GM18508 (cell line): ENCODE data around the gene AGBL4.

Experiments used
- ATAC-seq: cut with Tn5 transposase; IDR thresholded peaks from one replicate; pipeline ENCODE4 v1.9.1; 2021; ENCODE audit warnings: moderate number of reproducible peaks; ENCODE audit not compliant: insufficient read depth, unreplicated experiment

The AGBL4 gene

DNA sequence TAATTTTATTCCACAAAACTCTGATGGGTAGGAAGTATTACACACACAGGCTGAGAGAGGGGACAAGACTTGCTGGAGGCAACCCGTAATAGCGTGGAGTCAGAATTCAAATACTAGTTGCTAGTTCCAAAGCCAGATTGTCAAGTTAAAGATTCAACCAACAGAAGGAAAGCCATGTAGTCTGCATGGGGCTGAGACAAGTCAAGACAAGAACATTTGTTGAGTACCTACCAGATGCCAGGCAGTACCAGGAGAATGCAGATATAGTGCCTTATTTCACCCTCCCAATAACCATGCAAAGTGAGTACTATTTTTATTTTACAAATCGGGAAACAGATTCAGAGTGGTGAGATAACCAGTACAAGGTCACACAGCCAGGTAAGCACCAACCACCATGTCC, 1441.3 kb downstream of the AGBL4 start:
- ATAC-seq: no peak

DNA sequence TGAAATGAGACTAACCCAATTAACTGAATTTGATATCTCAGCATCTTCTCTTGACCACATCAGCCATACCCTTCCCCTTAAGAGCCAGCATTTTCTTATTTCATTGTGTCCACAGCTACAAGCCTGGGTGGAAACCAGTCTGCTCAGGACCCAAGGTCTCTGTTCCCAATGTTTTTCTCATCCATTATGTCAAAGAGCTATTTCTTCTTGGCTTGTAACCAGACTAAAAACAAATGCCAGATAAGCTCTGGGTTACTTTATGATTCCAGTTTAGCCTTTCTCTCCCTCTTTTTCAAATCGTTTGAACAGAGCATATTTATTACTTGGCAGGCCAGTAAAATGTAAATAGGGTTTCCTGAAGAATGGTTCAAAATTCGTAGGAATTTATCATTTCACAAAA, 1442.5 kb downstream of the AGBL4 start:
- no peak for ATAC-seq

DNA sequence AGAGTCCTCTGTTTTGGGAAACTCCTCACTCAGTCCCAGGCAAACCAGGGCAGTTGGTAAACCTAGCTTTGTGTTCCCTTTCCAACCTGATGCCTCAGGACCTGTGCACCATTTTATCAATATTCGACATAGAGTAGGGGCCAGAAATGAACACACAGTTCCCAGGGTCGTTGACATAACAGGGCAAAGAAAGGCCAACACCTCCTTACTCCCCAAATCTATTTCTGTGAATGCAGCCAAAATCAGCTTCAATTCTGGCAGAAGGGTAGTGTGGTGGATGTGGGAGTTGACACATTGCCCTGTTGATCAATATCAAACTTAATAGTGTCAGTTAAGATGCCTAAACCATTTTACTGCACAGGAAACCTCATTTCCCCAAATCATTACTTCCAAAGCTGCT, 1447.2 kb downstream of the AGBL4 start:
- ATAC-seq: no peak

DNA sequence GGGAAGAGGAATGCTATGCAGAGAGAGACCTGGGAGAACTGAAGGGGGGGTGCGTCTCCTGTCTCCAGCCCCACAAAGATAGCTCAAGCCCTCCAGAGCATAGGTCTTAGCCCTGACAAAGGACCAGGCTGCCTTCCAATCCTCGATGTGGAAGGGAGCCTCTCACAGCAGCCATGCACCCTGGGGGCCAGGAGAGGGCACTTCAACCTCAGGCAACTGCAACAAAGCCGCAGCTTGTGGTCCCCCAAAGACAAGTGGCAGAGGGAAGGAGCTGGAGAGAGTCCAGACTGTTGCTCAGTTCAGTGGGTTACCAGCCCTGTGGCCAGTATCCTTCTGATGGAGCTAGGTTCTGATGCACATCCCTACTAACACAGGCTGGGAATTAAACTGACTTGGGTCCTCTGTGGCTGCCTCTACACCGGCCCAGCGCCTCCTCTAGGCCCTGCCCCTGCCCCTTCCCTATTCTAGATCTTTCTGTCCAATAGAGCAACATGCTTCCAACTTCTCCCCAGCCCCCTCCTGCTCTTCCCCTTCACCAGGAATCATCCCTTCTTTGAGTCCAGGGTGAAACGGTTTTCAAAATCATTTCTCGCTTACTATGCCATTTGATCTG, 1451.0 kb downstream of the AGBL4 start:
- no peak for ATAC-seq

DNA sequence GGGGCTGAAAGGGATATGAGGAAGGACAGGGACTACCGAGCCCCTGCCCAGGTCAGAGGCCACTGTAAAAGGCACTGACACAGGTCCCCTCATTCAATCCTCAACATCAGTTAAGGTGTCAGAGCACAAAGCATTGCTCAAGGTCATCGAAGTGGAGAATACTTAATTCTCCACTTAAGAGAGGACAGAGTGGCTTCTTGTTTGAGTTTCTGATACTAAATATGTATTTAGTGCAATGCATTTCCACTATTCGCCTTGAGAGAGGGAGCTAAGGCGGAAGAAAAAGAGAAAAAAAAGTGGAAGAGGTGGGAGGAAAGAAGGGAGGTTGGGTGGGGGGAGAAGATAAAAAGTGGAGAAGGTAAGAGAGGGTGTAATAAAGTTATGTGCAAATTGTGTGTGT, 1451.6 kb downstream of the AGBL4 start:
- no peak for ATAC-seq

DNA sequence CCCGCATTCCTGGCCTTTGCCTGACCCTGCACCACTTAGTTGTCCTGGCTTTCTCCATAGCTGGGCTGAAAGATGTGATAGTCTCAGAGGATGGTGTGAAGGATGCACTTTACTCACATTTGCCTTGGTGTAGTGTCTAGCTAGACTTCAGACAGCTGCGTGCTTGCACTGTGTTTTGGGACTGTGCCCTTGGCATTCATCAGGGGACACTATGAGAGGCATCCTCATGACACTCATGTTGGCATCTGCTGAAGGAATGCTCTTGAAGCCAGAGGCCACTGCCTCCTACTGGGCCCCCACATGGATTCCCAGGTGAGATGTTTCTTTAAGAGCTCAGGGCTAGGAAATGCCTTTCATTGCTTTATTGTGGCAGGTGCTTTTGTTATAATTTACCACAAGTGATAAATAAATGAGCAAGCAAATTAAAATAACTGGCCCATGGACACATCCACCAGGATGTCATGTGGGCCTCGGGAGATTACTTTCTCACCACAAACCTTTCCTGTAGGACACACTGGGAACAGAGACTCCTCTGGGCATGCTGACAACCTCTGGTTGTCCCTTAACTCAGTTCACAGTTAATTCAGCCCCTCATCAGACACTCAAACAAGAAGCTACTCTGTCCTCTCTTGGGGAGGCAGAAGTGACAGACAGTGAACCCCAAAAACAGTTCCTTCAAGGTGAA, 1452.3 kb downstream of the AGBL4 start:
- no peak for ATAC-seq

DNA sequence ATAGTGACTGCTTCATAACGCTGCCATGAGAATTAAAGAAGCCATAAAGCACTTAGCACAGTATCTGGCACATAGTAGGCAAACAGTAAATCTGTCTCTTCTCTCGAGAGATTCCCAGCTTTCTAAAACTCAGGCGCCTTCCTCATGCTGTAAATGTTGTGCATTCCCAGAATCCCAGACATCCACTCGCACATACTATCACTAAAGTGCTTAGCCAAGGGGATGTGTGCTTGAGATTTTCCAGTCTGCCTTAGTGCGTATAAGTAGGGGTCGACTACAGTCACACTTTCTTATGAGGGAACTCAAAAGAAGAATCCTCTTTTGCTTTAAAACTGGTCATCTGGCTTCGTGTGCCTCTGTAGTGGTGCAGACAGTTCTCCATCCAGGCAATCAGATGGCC, 1453.2 kb downstream of the AGBL4 start:
- ATAC-seq: no peak

DNA sequence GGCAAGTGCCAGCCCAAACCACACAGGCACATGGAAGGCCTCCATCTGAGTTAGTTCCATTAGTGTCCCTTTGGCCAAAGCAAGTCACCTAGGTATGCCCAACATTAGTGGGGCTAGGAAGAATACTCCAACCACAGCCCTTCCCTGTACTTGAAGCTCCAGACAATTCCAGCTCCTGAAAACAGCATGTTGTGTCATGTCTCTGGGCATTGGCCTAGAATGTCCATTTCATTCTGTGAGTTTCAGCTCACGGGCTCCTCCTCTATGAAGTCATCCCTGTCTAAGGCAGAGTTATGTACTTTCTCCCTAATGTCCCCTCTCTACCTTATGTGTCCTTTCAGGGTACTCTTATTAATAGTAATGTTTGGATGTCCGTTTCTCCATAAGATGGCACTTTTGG, 1455.3 kb downstream of the AGBL4 start:
- no peak for ATAC-seq

DNA sequence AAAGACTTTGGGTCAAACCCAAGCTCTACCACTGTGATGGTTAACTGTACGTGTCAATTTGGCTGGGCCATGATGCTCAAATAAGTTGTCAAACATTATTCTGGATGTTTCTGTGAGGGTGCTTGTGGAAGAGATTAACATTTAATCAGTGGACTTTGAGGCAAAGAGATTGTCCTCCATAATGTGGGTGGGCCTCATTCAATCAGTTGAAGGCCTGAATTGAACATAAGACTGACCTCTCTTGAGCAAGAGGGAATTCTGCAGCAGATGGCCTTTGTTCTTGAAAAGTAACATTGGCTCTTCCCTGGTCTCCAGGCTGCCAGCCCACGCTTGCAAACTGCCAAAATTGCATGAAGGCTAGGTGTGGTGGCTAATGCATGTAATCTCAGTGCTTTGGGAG, 1457.3 kb downstream of the AGBL4 start:
- ATAC-seq: no peak

DNA sequence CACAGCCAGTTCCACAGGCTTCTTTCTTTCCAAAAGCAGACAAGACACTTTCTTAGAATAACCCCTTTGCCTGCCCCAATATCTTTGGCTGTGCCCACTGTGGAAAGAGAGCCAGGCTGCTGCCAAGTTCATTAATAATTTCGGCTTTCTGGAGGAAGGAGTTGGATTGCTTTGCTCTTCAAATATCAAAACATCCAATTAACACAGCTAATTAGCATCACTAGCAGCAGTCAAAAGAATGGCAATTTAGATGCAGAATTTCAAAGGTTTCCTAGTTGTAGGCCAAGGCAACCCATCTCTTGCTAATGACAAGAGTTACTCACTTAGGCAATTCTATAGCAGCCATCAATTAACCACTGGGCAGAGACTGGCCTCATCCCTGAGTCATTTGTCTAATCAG, 1460.7 kb downstream of the AGBL4 start:
- no peak for ATAC-seq

DNA sequence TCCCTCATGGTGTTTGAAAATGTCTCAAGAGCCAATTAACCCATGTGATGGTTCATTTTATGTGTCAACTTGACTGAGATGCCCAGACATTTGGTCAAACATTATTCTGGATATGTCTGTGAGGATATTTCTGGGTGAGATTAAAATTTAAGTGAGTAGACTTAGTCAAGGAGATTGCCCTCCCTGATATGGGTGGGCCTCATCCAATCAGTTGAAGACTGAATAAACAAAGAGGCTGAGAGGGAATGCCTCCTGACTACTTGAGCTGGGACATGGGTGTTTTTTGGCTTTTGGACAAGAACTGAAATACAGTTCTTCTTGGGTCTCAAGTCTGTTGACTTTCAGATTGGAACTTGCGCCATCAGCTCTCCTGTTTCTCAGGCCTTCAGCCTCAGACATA, 1462.3 kb downstream of the AGBL4 start:
- no peak for ATAC-seq

DNA sequence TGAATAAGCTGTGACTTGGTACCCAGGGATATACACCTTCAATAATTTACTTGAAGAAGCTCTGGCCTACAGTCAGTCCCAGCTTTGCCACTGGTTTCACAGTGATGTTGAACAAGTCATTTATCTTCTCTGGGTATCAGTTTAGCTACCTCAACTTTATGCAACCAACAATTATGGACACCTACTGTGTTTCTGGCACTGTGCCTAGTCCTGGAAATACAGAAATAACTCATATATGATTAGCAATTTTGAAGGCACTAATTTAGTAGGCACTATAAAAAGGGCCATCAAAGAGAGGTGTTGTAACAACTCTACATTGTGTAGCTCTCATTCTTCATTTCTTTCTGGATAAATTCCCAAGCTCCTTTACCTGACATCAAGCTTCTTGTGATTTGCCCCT, 1463.2 kb downstream of the AGBL4 start:
- ATAC-seq: no peak

DNA sequence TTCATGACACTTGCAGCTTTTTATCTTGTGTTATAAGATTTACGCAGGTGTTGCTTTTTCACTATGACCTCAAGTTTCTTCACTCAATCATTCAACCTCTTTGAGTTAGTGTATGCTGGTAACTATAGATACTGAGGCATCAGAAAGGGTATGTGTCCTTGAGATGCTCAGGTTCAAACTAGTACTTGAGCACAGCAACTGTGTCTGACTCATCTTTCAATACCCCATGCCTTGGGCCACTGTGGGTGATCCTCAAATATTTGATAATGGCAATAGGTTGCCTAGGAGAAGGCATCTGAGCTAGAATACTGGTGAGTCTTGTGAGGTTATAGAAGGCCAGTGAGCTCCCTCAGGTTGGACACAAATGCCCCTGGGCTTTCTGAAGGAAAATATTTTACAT, 1463.6 kb downstream of the AGBL4 start:
- no peak for ATAC-seq

DNA sequence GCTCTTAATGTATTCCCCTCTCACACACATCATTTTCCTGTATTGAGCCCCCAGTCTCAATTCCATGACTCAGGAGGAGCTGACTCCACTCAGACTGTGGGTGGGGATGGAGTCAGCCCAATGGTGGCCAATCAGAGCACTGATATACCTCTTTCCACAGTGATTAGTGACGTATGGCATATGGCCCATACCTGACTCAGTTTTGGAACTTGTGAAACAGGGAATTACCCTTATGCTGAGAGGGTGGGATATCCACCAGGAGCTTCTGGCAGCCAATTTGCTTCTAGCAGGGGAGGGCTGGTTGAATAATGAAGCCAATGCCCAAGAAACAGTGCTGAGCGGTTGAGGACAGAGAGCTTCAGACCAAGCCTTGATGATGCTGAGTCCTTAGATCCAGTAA, 1465.4 kb downstream of the AGBL4 start:
- no peak for ATAC-seq

DNA sequence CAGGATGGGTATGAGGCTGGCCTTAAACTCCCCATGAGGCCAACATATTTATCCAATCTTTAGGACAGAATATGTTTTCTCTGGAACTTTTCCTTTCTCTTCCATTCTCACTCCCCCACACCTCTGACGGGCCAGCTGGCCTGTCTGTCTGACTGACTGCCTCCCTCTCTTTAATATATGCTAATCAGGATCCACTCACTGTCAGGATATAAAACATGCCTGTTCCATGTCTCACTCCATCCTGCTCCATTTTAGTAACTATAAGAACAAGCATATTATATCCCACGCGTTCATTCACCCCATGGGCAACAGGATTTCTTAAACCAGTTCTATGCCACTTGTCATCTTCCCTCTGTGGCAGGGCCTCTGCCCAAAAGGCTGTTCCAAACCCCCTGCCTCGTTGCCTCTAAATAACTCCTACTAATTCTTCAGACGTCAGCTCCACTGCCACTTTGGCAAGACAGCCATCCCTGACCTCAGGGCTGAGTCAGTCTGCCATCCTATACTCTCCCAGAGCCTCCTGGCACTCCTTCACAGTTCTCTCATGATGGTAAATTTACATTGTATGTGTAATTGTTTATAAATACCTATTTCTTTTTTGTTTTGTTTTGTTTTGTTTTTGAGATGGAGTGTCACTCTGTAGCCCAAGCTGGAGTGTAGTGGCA, 1467.4 kb downstream of the AGBL4 start:
- no peak for ATAC-seq

DNA sequence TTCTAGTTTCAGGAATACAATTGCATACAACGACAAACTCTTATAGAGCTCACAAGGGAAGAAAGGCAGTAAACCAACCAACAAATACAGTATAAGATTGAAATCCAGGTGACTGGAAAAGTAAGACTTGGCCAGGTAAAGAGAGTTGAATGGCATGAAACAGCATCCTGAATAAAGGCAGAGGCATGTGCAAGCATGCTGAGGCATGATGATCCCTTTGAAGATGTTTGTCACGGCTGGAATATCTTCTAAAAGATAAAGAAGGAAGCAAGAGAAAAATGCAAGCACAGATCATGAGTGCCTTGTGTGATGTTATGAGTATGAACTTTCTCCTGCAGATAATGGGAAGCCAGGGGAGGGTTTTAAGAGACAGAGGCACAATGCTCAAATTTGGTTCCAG, 1468.5 kb downstream of the AGBL4 start:
- ATAC-seq: no peak

DNA sequence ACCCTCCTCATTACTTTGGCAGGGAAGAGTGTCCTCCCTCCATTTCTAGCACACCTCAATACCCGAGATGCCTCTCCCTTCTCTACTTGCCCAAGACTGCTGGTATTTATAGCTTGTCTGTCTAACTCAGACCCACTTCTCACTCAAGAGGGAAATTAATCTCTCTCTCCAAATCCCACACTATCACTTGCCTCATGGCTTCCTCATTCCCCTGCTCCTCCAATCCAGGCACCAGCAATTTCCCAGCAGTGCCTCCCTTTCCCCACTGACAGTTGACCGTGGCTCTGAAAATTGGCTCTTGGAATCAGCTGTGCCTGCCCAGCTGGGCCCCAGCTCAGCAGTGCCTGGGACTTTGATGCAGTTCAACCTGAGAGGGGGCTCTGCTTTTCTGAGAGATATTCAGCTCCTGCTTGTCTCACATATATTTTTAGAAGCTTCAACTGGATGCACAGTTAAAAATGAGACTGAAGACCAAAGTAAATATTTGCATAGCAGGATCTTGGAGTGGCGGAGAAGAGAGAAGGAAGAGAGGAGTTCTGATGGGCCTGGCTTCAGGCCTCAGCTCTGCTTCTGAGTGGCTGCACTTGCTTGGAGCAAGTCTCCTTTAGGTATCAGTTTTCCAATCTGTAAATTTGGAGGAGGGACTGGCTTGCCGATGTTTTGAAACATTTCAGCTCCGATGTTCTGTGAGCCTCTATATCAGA, 1470.7 kb downstream of the AGBL4 start:
- no peak for ATAC-seq

DNA sequence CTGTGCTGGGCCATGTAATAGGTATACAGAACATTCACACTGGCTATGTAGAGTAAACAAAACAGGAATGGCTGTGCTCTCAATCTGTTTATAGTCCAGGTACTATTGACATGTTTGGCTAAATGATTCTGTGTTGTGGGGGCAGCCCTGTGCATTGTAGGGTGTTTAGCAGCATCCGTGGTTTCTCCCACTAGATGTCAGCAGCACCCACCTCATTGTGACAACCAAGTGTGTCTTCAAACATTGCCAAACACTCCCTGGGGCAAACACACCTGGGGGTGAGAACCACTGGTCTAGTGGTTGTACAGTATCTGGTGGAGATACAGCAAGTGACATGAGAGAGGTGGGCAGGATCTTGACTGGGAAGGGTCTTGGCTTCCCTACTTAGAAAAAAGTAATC, 1471.3 kb downstream of the AGBL4 start:
- no peak for ATAC-seq

DNA sequence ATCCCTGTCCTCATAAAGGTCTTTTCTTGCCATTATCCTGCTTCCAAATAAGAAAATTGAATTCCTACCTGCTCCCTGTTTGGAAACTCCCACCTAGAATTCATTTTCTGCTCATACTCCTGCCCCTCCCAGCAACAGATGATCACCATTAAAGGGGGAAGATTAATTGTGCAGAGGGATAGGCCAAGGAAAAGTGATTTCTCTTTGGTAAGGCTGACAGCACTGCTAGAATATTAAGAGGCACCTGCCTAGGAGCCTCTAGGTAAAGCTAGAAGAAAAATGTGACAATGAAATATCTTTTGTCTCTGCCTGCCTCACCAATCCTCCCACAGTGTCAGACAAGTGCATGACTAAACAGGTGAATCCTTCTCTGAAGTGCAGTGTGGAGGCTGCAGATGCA, 1474.8 kb downstream of the AGBL4 start:
- ATAC-seq: no peak

DNA sequence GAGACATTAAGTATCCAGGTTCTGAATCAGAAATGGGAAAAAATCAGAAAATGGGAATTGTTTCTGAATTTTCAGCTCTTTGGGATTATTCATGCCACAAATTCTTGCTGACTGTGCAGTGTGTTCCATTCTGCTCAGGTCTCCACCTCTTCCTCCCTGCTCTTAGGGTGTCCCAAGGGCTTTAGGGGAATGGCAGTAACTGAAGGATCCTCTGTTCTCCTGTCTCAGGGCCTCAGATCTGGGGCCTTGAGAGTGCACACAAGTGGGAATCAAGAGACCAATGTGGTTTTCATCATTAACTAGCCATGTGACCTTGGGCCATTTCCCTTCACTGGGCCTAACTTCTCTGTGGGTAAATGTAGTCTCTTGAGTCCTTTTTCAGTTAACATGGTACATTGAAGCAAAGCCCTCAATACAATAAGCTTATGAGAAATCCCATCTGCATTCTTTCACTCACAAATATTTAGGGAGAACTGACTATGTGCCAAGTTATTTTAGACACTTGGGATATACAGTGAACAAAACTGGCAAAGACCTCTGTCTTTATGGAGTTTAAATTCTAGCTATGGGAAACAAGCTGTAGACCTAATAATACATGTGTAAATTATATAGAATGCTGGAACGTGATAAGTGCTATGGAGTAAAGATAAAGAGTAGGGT, 1476.1 kb downstream of the AGBL4 start:
- no peak for ATAC-seq

DNA sequence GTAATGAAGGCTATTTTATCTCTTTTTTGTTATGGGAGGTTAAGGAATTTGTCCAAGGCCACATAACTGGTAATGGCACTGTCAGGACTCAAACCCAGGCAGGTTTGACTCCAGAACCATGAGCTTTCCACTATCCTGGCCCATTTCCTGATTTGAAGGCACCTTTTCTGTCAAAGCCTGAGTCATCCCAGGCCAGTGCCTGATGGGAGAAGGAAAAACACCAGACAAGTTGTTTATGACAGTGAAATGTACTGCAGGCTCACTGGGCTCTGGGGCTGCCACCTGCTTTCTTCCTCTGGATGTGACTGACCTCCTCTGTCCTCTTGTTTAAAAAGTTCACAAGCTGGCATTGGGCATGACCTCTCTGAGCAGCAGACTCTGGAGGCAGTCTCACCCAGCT, 1479.9 kb downstream of the AGBL4 start:
- no peak for ATAC-seq
